K562 (cell line): ENCODE results near the gene CRYBG2. TPM values are rescaled to one million over a fixed set of nuclear protein-coding genes. Genes with fewer than 3 reads are reported as not detected.
A peak's percentile ranks its signal among the peaks of the same experiment; 100 is the strongest.

Source experiments
- ATAC-seq: fragments of 200-7000 bp; cut with Tn5 transposase; 3 replicates; pipeline ENCODE4 v1.9.1; 2020; ENCODE audit warnings: moderate library complexity
- BruUV-seq: library from RNA; stranded (reverse); fragments of 400-500 nt; replicated peaks from 2 replicates; lab custom pipeline; 2021; lab: Mats Ljungman, UMichigan
- CTCF ChIA-PET: fragments of 300-600 bp; formaldehyde crosslinking; extraction: SDS; loops from one replicate; lab custom pipeline; 2021; ENCODE audit warnings: low intra/inter-chr PET ratio; lab: Yijun Ruan, JAX
- POLR2A ChIA-PET: fragments of 300-600, 350-650 bp; sonication (Branson Sonifier 250); formaldehyde crosslinking; extraction: SDS; loops from one replicate; lab custom pipeline; 2021; ENCODE audit warnings: antibody characterized with exemption, inconsistent platforms; lab: Yijun Ruan, JAX
- DNase-seq, 4 experiments: peaks; one replicate each; pipeline versions ENCODE4 v3.0.0 to v3.0.0-alpha.2; 2011 to 2018; ENCODE audit warnings: low spot score in 3 of 4, mixed read lengths in 3 of 4; ENCODE audit errors: extremely low read depth in 1 of 4
- FAIRE-seq: peaks from 2 replicates; lab custom pipeline; 2011; peaks lifted over from hg19 to GRCh38; lab: Jason Lieb, UNC
- H2AFZ ChIP-seq: 2 replicates; pipeline ENCODE4 v1.6.0; 2011; ENCODE audit warnings: low read depth, low read length, control low read depth, inconsistent platforms
- H3K27ac ChIP-seq: fragments of 200-600 bp; 3 replicates; pipeline ENCODE4 v1.8.0; 2011; ENCODE audit warnings: low read depth, mild to moderate bottlenecking, control low read depth, inconsistent platforms, low read length, moderate library complexity, mixed read lengths; ENCODE audit errors: extremely low read depth
- H3K27me3 ChIP-seq, 2 experiments: fragments of 300-600 bp in 1 of 2; 2 replicates in 1 of 2; 3 replicates in 1 of 2; pipeline versions ENCODE4 v1.6.0 to v1.8.0; 2011; ENCODE audit warnings: inconsistent platforms in 2 of 2, low read length in 2 of 2, mild to moderate bottlenecking in 1 of 2, mixed read lengths in 1 of 2, moderate library complexity in 1 of 2; ENCODE audit not compliant: control insufficient read depth in 2 of 2, insufficient read depth in 2 of 2
- H3K36me3 ChIP-seq: fragments of 300-600 bp; 3 replicates; pipeline ENCODE4 v1.8.0; 2011; ENCODE audit warnings: mild to moderate bottlenecking, low read length, inconsistent platforms; ENCODE audit not compliant: control insufficient read depth, insufficient read depth
- H3K4me1 ChIP-seq, 2 experiments: fragments of 200-600 bp in 1 of 2; replicated peaks in 1 of 2; 2 replicates in 1 of 2; 3 replicates in 1 of 2; pipeline versions ENCODE4 v1.5.1 to v1.8.0; 2011; ENCODE audit warnings: inconsistent platforms in 2 of 2, low read length in 2 of 2, mild to moderate bottlenecking in 1 of 2, mixed read lengths in 1 of 2, moderate library complexity in 1 of 2; ENCODE audit not compliant: control insufficient read depth in 2 of 2, insufficient read depth in 2 of 2
- H3K4me2 ChIP-seq: 2 replicates; pipeline ENCODE4 v1.6.1; 2011; ENCODE audit warnings: low read length, control low read depth, inconsistent platforms, mixed read lengths; ENCODE audit not compliant: insufficient read depth
- H3K4me3 ChIP-seq: fragments of 200-600 bp; sonication (generic), shearing (Covaris generic); 2 replicates; pipeline ENCODE4 v1.5.1; 2016; ENCODE audit warnings: control low read depth, inconsistent platforms
- H3K79me2 ChIP-seq: fragments of 200-600 bp; 3 replicates; pipeline ENCODE4 v1.8.0; 2011; ENCODE audit warnings: low read length, inconsistent platforms; ENCODE audit not compliant: control insufficient read depth, insufficient read depth
- H3K9ac ChIP-seq, 2 experiments: 2 replicates each; pipeline versions ENCODE4 v1.6.0 to v1.6.1; 2011; ENCODE audit warnings: low read depth in 2 of 2, low read length in 2 of 2, control low read depth in 1 of 2, inconsistent platforms in 1 of 2, mild to moderate bottlenecking in 1 of 2, mixed read lengths in 1 of 2; ENCODE audit not compliant: insufficient read depth in 1 of 2
- H3K9me1 ChIP-seq: one replicate; pipeline ENCODE4 v1.6.0; 2011; ENCODE audit warnings: inconsistent platforms, mild to moderate bottlenecking, low read length, moderate library complexity; ENCODE audit not compliant: control insufficient read depth, insufficient read depth
- H3K9me3 ChIP-seq: replicated peaks from 2 replicates; pipeline ENCODE4 v1.5.1; 2011; ENCODE audit warnings: low read depth, low read length, inconsistent platforms; ENCODE audit not compliant: control insufficient read depth, insufficient read depth
- H4K20me1 ChIP-seq: replicated peaks from 2 replicates; pipeline ENCODE4 v1.6.1; 2011; ENCODE audit warnings: low read length, inconsistent platforms, mixed read lengths; ENCODE audit not compliant: control insufficient read depth, insufficient read depth
- BRF1 ChIP-seq: IDR thresholded peaks from 3 replicates; pipeline ENCODE4 v1.6.1; 2011; ENCODE audit warnings: borderline replicate concordance, mild to moderate bottlenecking; ENCODE audit not compliant: insufficient read length; ENCODE audit errors: extremely low read depth
- KAT8 ChIP-seq: fragments of 450-650 bp; IDR thresholded peaks from 2 replicates; pipeline ENCODE4 v1.6.1; 2016; ENCODE audit warnings: low read depth, mild to moderate bottlenecking
- KDM2B ChIP-seq: fragments of 250-450 bp; sonication (Bioruptor Pico); IDR thresholded peaks from 2 replicates; pipeline ENCODE4 v1.8.0; 2021; ENCODE audit warnings: mild to moderate bottlenecking, moderate library complexity
- NONO ChIP-seq, 2 experiments: fragments of 200-400 bp in 1 of 2; fragments of 450-650 bp in 1 of 2; formaldehyde crosslinking in 1 of 2; IDR thresholded peaks; 2 replicates each; pipeline ENCODE4 v1.6.1; 2017; ENCODE audit warnings: low read depth in 2 of 2, mild to moderate bottlenecking in 2 of 2, moderate library complexity in 2 of 2, low read length in 1 of 2
- RAD21 ChIP-seq, 2 experiments: fragments of 250-450 bp in 1 of 2; fragments of 450-650 bp in 1 of 2; sonication (Bioruptor Pico) in 1 of 2; formaldehyde crosslinking in 1 of 2; IDR thresholded peaks in 1 of 2; conservative IDR thresholded peaks in 1 of 2; 2 replicates each; pipeline versions ENCODE4 v1.4.0 to v1.8.0; 2020 to 2022; ENCODE audit warnings: mild to moderate bottlenecking in 2 of 2, moderate library complexity in 1 of 2
- RBFOX2 ChIP-seq: fragments of 200-400 bp; formaldehyde crosslinking; IDR thresholded peaks from 2 replicates; pipeline ENCODE4 v1.6.1; 2017; ENCODE audit warnings: low read depth, mild to moderate bottlenecking, low read length, moderate library complexity
- REST ChIP-seq, 2 experiments: fragments of 450-650 bp; formaldehyde crosslinking in 1 of 2; IDR thresholded peaks; 2 replicates each; pipeline versions ENCODE4 v1.4.0 to v1.6.1; 2014 to 2020; ENCODE audit warnings: mild to moderate bottlenecking in 2 of 2, borderline replicate concordance in 1 of 2, low read depth in 1 of 2
- SIN3B ChIP-seq: fragments of 450-650 bp; IDR thresholded peaks from 2 replicates; pipeline ENCODE4 v1.6.1; 2017; ENCODE audit warnings: low read depth, mild to moderate bottlenecking, moderate library complexity
- ZBTB17 ChIP-seq: fragments of 450-650 bp; formaldehyde crosslinking; IDR thresholded peaks from 2 replicates; pipeline ENCODE4 v1.4.0; 2020; ENCODE audit warnings: mild to moderate bottlenecking
- ZFX ChIP-seq: sonication (generic); formaldehyde crosslinking; IDR thresholded peaks from 2 replicates; pipeline ENCODE4 v1.8.0; 2022; ENCODE audit warnings: mild to moderate bottlenecking, missing genetic modification reagents, moderate library complexity
- ZNF12 ChIP-seq: sonication (generic); formaldehyde crosslinking; IDR thresholded peaks from 2 replicates; pipeline ENCODE4 v1.4.0; 2020; ENCODE audit warnings: mild to moderate bottlenecking, missing genetic modification reagents
- ZNF324 ChIP-seq: fragments of 250-450 bp; sonication (Bioruptor Pico); IDR thresholded peaks from 2 replicates; pipeline ENCODE4 v1.4.0; 2020; ENCODE audit warnings: mild to moderate bottlenecking
- WGBS: fragments of 100-300 bp; shearing (Covaris generic); methylation state at CpG from one replicate; pipeline ENCODE4 v1.1.6; 2016; ENCODE audit warnings: low coverage, mixed read lengths; ENCODE audit not compliant: insufficient coverage; ENCODE audit errors: missing lambda C conversion rate; 5-methylcytosine and 5-hydroxymethylcytosine counted together
- in situ Hi-C: fragments of 300-500 bp; cut with MboI; formaldehyde crosslinking; loops from 4 replicates; pipeline ENCODE4 v1.15.0; 2018; ENCODE audit warnings: inconsistent platforms, mixed read lengths
- intact Hi-C: fragments of 100-400 bp; cut with micrococcal nuclease; formaldehyde crosslinking; loops from 2 replicates; pipeline ENCODE4 v1.14.2; 2022
- polyA plus RNA-seq, 8 experiments: library from polyadenylated mRNA; depleted of rRNA in 4 of 8; stranded (reverse) in 5 of 8; unstranded in 3 of 8; fragments of >200 nt; fragmentation: Nextera tagmentation in 2 of 8; fragmentation: Illumina TruSeq in 1 of 8; extraction: Ambion mirVana in 2 of 8; extraction: Trizol in 1 of 8; gene quantifications; 2 replicates each; pipeline versions ENCODE4 v1.2.1 to v1.2.3, GENCODE V29; 2011 to 2014; ENCODE audit warnings: inconsistent platforms in 1 of 8, missing spikeins in 1 of 8
- total RNA-seq, 7 experiments: library from RNA; depleted of rRNA in 6 of 7; stranded (reverse); fragments of >200 nt in 6 of 7; fragmentation: Illumina TruSeq in 2 of 7; extraction: Trizol in 2 of 7; gene quantifications; 2 replicates each; pipeline versions ENCODE4 v1.2.1 to v1.2.3, GENCODE V29; 2011 to 2021; ENCODE audit warnings: low replicate concordance in 1 of 7

Gene CRYBG2
- total and polyA plus RNA-seq, 9 of the 15 experiments (the other 6 are each of a cell fraction or from before 2014, with no cell fraction given), result 0.39 to 8.5 (median 3.7) TPM

GRCh38 chr1:26327956-26328362, 26.0 kb downstream of the CRYBG2 start:
- POLR2A ChIA-PET, result interaction anchor here (0.9 to 2.5 kb wide), 4 partner anchors 9 to 25 kb away, joined by 4 to 10 read pairs (median 5); partner anchors contain the start of gene CD52
- TF ChIP-seq ZNF324 (CRISPR knock-in tag) (no peak), BRF1 (no peak), KAT8 (no peak), RBFOX2 (0 out of 2 replicates have a peak, but pooled peaks have one; percentile 40), RAD21 (CRISPR knock-in tag; conservative IDR thresholded peaks at IDR 0.05 in 1 of 2, IDR thresholded peaks at IDR 0.05 in 1 of 2) (peak in 1 of 2 experiments; percentile 31; a peak in 2 of 4 replicates), SIN3B (no peak), NONO (IDR thresholded peaks at IDR 0.05; ENCODE audit: low read depth in 2 of 2, low read length in 1 of 2) (no peak), ZNF12 (no peak), ZFX (CRISPR knock-in tag) (no peak), KDM2B (no peak), REST (IDR thresholded peaks at IDR 0.05; ENCODE audit: borderline replicate concordance) (peak; percentile 20; the same call in 1 of the 2 replicates), REST (CRISPR knock-in tag; IDR thresholded peaks at IDR 0.05; ENCODE audit: low read depth) (no peak), ZBTB17 (no peak)

More at GRCh38 chr1:26327956-26328362, 26.0 kb downstream of the CRYBG2 start:
- Histone ChIP-seq H4K20me1 (no peaks in the 10 kb centered on the region), H3K79me2 (no peaks in the 10 kb centered on the region), H3K4me1 (peaks cover 2 to 13% of the 10 kb centered on the region in 2 experiments; a peak in 3 of 5 replicates), H3K27ac (no peak overlapping the region), H3K4me2 (no peak overlapping the region), H2AFZ (no peak overlapping the region), H3K9me3 (no peaks in the 10 kb centered on the region), H3K9me1 (no peaks in the 10 kb centered on the region), H3K4me3 (no peak overlapping the region), H3K36me3 (peaks cover 9% of the 10 kb centered on the region; the same call in 2 of the 3 replicates), H3K9ac (peak overlapping the region in 1 of 2 experiments; percentile 86; a peak in 2 of 4 replicates), H3K27me3 (no peaks in the 10 kb centered on the region)
- CTCF ChIA-PET, result no interaction called here
- DNase-seq (peak in 1 of 4 experiments; percentile 45), FAIRE-seq (no peak), ATAC-seq (peak; percentile 54)
- in situ Hi-C loops (no loop called here), intact Hi-C loops (loop anchor here (1.0 to 2.0 kb wide), 2 partner anchors 35 to 63 kb away; no protein-coding TSS in a partner anchor)
- no TSS peak for BruUV-seq
- WGBS, result 61% methylated on average over 8 of the region's 8 CpGs
